HFFc6 (cell line): ENCODE data around the gene STAU1. TPM values are rescaled to one million over a fixed set of nuclear protein-coding genes. Genes with fewer than 3 reads are reported as not detected.
"Not testable (repeated sequence)": the region's sequence is repeated elsewhere in the genome, so short reads cannot be mapped to it uniquely, and the experiment has no call there.

Experiments
- DNase-seq: peaks from one replicate; pipeline ENCODE4 v3.0.0-alpha.2; 2018
- H3K27ac Mint-ChIP-seq: 2 replicates; pipeline ENCODE4 v1.8.0; 2020; ENCODE audit warnings: mild to moderate bottlenecking, mixed read lengths
- H3K27me3 Mint-ChIP-seq: 2 replicates; pipeline ENCODE4 v1.8.0; 2021; ENCODE audit warnings: mild to moderate bottlenecking, moderate library complexity, mixed read lengths; ENCODE audit not compliant: insufficient read depth
- H3K36me3 Mint-ChIP-seq: 2 replicates; pipeline ENCODE4 v1.8.0; 2021; ENCODE audit warnings: low read depth, mixed read lengths
- H3K4me1 Mint-ChIP-seq: 2 replicates; pipeline ENCODE4 v1.8.0; 2020; ENCODE audit warnings: low read depth, mixed read lengths
- H3K4me3 Mint-ChIP-seq: 2 replicates; pipeline ENCODE4 v1.8.0; 2020; ENCODE audit warnings: mild to moderate bottlenecking, moderate library complexity, mixed read lengths
- H3K9me3 Mint-ChIP-seq: 2 replicates; pipeline ENCODE4 v1.8.0; 2020; ENCODE audit warnings: mild to moderate bottlenecking, mixed read lengths
- total RNA-seq, 6 experiments: library from RNA; stranded (reverse); fragmentation: NEBNext Ultra II Directional; extraction: Animal tissue kit (Norgen Biotek cat#: 25700); gene quantifications; 2 replicates in 1 of 6; 3 replicates in 5 of 6; pipeline ENCODE4 v1.2.3, GENCODE V29; 2021
- TF ChIP-seq, protein P1 (sequence below): fragments of 200-600 bp; sonication (generic); IDR thresholded peaks from 2 replicates; pipeline ENCODE4 v1.5.0; 2021; ENCODE audit warnings: antibody characterized with exemption, mild to moderate bottlenecking

The STAU1 gene
- total RNA-seq, 6 experiments from 2014 or later, result 85.6 to 95.4 (median 87.9) TPM

GRCh38 chr20:49203746-49204145 lies 15.6 kb upstream of the STAU1 start:
- no peak for DNase-seq
- no peaks in the 10 kb centered on the region for H3K4me1 Mint-ChIP-seq
- H3K4me3 Mint-ChIP-seq, result no peak overlapping the region
- peaks cover 7% of the 10 kb centered on the region; the same call in 1 of the 2 replicates for H3K9me3 Mint-ChIP-seq
- H3K27ac Mint-ChIP-seq, result no peak overlapping the region
- H3K36me3 Mint-ChIP-seq, result no peaks in the 10 kb centered on the region
- H3K27me3 Mint-ChIP-seq, result no peaks in the 10 kb centered on the region; the same call in 1 of the 2 replicates
- TF ChIP-seq, protein P1, sequence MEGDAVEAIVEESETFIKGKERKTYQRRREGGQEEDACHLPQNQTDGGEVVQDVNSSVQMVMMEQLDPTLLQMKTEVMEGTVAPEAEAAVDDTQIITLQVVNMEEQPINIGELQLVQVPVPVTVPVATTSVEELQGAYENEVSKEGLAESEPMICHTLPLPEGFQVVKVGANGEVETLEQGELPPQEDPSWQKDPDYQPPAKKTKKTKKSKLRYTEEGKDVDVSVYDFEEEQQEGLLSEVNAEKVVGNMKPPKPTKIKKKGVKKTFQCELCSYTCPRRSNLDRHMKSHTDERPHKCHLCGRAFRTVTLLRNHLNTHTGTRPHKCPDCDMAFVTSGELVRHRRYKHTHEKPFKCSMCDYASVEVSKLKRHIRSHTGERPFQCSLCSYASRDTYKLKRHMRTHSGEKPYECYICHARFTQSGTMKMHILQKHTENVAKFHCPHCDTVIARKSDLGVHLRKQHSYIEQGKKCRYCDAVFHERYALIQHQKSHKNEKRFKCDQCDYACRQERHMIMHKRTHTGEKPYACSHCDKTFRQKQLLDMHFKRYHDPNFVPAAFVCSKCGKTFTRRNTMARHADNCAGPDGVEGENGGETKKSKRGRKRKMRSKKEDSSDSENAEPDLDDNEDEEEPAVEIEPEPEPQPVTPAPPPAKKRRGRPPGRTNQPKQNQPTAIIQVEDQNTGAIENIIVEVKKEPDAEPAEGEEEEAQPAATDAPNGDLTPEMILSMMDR, result no peak

- H3K27me3 Mint-ChIP-seq, result no peaks in the 10 kb centered on the region; the same call in 1 of the 2 replicates
- no peaks in the 10 kb centered on the region for H3K36me3 Mint-ChIP-seq
- TF ChIP-seq, protein P1, result no peak
- H3K27ac Mint-ChIP-seq, result no peak overlapping the region
- H3K4me1 Mint-ChIP-seq, result no peaks in the 10 kb centered on the region
- DNase-seq, result no peak
- no peak overlapping the region for H3K4me3 Mint-ChIP-seq
- peaks cover 7% of the 10 kb centered on the region; the same call in 1 of the 2 replicates for H3K9me3 Mint-ChIP-seq
Observed at GRCh38 chr20:49203011-49203410, 14.9 kb upstream of the STAU1 start.

DNA sequence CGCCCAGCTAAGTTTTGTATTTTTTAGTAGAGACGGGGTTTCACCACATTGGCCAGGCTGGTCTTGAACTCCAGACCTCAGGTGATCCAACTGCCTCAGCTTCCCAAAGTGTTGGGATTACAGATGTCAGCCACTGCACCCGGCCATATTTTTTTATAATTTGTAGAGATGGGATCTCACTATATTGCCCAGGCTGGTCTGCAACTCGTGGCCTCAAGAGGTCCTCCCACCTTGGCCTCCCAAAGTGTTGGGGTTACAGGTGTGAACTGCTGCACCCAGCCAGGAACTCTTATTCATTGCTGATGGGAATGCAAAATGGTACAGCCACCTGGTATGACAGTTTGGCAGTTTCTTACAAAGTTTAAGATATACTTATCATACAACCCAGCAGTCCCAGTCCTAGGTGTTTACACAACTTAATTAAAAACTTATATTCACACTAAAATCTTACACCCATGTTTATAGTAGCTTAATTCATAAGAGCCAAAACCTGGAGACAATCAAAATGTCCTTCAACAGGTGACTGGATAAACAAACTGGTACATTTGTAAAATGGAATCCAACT lies 11.7 kb upstream of the STAU1 start:
- Mint-ChIP-seq H3K9me3 (peaks cover 7% of the 10 kb centered on the region; the same call in 1 of the 2 replicates), H3K4me3 (no peak overlapping the region), H3K4me1 (peaks cover 3% of the 10 kb centered on the region), H3K27me3 (no peaks in the 10 kb centered on the region; the same call in 1 of the 2 replicates), H3K27ac (no peak overlapping the region), H3K36me3 (no peaks in the 10 kb centered on the region)
- no peak for DNase-seq
- TF ChIP-seq, protein P1, result no peak

DNA sequence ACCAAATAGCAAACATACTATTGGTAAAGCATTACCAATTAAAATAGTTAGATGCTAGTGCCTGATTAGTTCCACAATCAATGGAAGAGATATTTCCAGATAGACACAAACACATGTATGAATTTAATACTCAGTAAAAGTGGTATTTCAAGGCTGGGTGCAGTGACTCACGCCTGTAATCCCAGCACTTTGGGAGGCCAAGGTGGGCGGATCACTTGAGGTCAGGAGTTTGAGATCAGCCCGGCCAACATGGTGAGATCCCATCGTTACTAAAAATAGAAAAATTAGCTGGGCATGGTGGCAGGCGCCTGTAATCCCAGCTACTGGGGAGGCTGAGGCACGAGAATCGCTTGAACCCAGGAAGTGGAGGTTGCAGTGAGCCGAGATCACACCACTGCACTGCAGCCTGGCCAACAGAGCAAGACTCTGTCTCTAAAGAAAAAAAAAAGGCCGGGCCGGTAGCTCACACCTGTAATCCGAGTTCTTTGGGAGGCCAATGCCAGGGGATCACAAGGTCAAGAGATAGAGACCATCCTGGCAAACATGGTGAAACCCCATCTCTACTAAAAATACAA lies 4.9 kb upstream of the STAU1 start:
- H3K9me3 Mint-ChIP-seq, H3K36me3 Mint-ChIP-seq, H3K4me3 Mint-ChIP-seq, H3K27ac Mint-ChIP-seq, H3K27me3 Mint-ChIP-seq, H3K4me1 Mint-ChIP-seq, DNase-seq: not testable (repeated sequence)

DNA sequence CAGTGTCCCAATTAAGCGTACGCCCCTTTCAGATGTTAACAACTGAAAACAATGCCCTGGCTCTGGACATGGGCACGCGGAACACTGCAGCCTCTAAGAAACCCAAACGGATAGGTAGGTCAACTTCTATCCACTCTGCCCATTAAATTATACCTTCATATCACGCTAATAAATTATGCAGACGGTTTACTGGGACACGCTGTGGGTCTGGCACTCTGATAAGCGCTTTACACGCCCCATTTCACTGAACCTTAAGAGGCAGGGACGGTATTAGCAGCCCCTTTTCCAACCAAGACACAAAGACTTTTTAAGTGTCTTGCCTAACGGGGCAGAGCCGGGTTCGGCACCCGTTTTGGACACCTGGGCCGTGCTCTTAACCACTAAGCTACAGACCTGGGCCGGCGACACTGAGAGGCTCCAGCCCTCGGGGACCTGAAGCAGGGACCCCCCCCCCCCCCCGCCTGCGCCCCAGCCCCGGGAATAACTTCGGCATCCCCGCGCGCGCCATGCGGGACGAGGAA lies 744 bp downstream of the STAU1 start:
- H3K36me3 Mint-ChIP-seq, result peaks cover 6% of the 10 kb centered on the region; the same call in 1 of the 2 replicates
- TF ChIP-seq, protein P1, result no peak
- H3K9me3 Mint-ChIP-seq, result no peaks in the 10 kb centered on the region
- no peak for DNase-seq
- peaks cover 4% of the 10 kb centered on the region; the same call in 1 of the 2 replicates for H3K27me3 Mint-ChIP-seq
- peak overlapping the region; percentile 65 for H3K27ac Mint-ChIP-seq
- H3K4me1 Mint-ChIP-seq, result peaks cover 37% of the 10 kb centered on the region
- peak overlapping the region; percentile 92 for H3K4me3 Mint-ChIP-seq
